Kidney epithelial cell (primary cell): Measurements from ENCODE around the gene UFD1. TPM values are rescaled to one million over a fixed set of nuclear protein-coding genes. Genes with fewer than 3 reads are reported as not detected.

Source experiments
- DNase-seq: peaks from one replicate; pipeline ENCODE4 v3.0.0-alpha.2; 2010; ENCODE audit warnings: low read depth
- H3K27me3 ChIP-seq: 2 replicates; pipeline ENCODE4 v1.6.0; 2011; ENCODE audit warnings: low read length; ENCODE audit not compliant: control insufficient read depth, insufficient read depth
- H3K36me3 ChIP-seq: 2 replicates; pipeline ENCODE4 v1.5.1; 2011; ENCODE audit warnings: low read length; ENCODE audit not compliant: control insufficient read depth, insufficient read depth
- H3K4me3 ChIP-seq: 2 replicates; pipeline ENCODE4 v1.5.1; 2011; ENCODE audit warnings: low read depth, mild to moderate bottlenecking, control low read depth, low read length
- total RNA-seq: library from RNA; depleted of rRNA; stranded (reverse); fragments of >200 nt; gene quantifications from 2 replicates; pipeline ENCODE4 v1.2.3, GENCODE V29; 2015
- TF ChIP-seq, protein P1 (sequence below): IDR thresholded peaks from 2 replicates; pipeline ENCODE4 v1.5.1; 2011; ENCODE audit warnings: mild to moderate bottlenecking, moderate library complexity, low read length, control low read depth, inconsistent platforms; ENCODE audit not compliant: insufficient read depth, poor library complexity, severe bottlenecking

Gene UFD1
- total RNA-seq, 1 donor from 2014 or later: 48.9 TPM

DNA sequence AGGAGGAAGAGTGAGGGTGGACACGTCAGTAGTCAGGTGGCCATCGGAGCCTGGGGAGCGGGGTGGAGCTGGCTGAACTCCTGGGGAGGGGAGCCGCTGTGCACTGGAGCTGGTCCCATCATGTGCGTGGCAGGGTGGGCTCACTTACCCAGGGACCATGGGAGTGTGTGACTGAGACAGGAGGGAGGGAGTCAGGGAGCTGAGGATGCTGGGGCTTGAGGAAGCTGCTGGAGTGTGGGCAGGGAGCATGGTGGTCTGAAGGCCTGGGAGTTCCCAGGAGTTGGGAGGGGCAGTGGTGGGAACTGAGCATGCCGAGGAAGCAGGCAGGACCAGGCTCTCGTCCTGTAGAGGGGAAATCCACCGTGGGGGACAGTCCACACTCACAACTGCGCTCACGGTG lies 27.2 kb upstream of the UFD1 start:
- no peaks in the 10 kb centered on the region for H3K27me3 ChIP-seq
- TF ChIP-seq, protein P1, sequence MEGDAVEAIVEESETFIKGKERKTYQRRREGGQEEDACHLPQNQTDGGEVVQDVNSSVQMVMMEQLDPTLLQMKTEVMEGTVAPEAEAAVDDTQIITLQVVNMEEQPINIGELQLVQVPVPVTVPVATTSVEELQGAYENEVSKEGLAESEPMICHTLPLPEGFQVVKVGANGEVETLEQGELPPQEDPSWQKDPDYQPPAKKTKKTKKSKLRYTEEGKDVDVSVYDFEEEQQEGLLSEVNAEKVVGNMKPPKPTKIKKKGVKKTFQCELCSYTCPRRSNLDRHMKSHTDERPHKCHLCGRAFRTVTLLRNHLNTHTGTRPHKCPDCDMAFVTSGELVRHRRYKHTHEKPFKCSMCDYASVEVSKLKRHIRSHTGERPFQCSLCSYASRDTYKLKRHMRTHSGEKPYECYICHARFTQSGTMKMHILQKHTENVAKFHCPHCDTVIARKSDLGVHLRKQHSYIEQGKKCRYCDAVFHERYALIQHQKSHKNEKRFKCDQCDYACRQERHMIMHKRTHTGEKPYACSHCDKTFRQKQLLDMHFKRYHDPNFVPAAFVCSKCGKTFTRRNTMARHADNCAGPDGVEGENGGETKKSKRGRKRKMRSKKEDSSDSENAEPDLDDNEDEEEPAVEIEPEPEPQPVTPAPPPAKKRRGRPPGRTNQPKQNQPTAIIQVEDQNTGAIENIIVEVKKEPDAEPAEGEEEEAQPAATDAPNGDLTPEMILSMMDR: no peak
- H3K36me3 ChIP-seq: no peaks in the 10 kb centered on the region
- H3K4me3 ChIP-seq: no peak overlapping the region
- no peak for DNase-seq

DNA sequence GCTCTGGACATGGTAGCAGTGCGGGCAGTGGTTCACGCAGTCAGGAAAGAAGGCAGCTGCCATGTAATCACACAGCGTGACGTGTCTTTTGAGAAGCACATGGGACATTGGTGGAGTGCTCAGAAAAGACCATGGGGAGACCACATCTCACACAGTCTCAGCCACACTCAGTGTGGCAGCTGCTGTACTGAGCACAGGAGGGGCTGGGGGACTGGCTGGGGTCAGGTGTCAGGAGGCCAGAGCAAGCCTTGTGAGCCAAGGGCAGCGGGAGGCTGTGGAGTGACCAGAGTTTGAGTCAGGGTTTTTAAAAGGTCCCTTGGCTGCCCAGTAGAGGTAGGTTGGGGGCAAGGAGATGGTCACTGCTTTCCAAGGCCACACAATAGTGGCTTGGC lies 26.7 kb upstream of the UFD1 start:
- TF ChIP-seq, protein P1: no peak

DNA sequence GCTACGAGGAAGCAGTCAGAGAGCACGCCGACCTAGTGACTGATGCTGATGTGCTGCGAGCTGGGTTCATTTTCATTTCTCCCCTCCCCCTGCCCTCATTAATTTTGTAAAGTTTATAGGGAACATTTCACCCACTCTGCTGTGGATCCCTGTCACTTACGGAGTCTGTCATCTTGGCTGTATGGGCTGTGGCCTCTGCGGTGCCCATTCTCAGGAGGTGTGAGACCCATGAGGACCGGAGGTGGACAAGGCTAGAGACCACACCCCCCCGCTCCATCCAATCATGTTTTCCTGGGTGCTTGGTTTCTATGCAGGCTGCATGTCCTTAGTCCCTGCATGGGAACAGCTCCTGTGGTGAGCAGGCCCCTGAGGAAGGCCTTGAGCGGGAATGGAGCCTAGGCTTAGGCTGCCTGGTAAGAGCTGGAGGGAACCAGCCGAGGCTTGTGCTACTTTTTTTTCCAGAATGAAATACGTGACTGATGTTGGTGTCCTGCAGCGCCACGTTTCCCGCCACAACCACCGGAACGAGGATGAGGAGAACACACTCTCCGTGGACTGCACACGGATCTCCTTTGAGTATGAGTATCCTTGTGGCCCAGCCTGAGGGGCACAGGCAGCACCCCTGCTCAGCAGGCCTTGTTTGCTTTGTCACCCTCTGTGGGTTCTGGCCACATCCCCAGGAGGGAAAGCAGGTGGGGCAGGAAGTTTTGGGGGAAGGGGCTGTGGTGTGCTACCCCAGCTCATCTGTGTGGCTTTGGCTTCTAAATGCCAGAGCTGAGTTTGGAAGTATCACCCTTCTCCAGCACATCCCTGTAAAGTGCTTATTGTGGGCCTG lies 26.1 kb upstream of the UFD1 start:
- TF ChIP-seq, protein P1: no peak
- Histone ChIP-seq H3K27me3 (no peaks in the 10 kb centered on the region), H3K36me3 (no peaks in the 10 kb centered on the region), H3K4me3 (no peak overlapping the region)
- DNase-seq: no peak

More for the DNA sequence above, 26.7 kb upstream of the UFD1 start:
- Histone ChIP-seq H3K36me3 (no peaks in the 10 kb centered on the region), H3K27me3 (no peaks in the 10 kb centered on the region), H3K4me3 (no peak overlapping the region)
- DNase-seq: no peak

DNA sequence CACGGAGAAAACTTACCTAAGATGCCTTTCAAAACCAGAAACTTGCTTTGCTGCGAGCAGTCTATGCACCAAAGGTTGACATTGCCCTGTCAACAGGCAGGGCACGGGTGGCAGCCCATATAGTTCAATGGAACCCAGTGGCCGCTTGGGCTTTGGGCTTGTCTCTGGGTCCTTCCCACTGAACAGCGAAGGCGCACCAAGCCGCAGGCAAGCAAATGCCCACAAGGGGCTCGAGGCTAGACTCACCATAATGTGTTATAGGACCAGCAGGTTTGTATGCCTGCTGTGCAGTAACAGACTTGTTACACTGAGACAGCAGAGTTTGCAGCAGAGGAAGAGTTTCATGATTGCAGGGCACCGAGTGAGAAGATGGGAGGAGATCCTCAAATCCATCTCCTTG lies 24.9 kb upstream of the UFD1 start:
- TF ChIP-seq, protein P1: no peak
- no peak for DNase-seq
- Histone ChIP-seq H3K36me3 (no peaks in the 10 kb centered on the region), H3K4me3 (no peak overlapping the region), H3K27me3 (no peaks in the 10 kb centered on the region)

DNA sequence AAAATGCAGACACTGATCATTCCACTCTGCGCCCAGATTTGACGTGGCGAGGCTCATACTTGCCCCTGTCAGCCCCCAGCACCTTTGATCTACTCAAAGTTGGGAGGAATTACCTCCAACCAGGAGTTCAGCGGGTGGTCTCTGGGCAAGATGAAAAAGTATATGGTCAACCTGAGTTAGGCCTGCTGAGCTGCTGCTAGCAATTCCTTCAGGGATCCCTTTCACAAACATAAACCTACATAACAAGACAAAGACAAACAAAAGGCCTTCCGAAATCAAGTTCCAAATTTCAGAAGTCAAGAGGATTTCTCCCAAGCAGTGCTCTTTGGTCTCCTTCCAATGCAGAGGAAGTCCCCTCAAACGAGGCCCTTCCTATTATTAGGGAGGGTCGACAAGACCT lies 24.4 kb upstream of the UFD1 start:
- Histone ChIP-seq H3K4me3 (no peak overlapping the region), H3K36me3 (no peaks in the 10 kb centered on the region), H3K27me3 (no peaks in the 10 kb centered on the region)
- TF ChIP-seq, protein P1: no peak
- DNase-seq: no peak
